Stimulated activated CD8-positive, alpha-beta memory T cell treated with anti-CD3 and anti-CD28 coated beads, Interleukin-15, amount 100 ng/mL, for 1 hour (primary cell): ENCODE data around the gene PYY.
"Not testable (repeated sequence)": the region's sequence is repeated elsewhere in the genome, so short reads cannot be mapped to it uniquely, and the experiment has no call there.

ENCODE experiments used
- DNase-seq: peaks from one replicate; pipeline ENCODE4 v3.0.0-alpha.2; 2020; ENCODE audit warnings: low read depth

The PYY gene

DNA sequence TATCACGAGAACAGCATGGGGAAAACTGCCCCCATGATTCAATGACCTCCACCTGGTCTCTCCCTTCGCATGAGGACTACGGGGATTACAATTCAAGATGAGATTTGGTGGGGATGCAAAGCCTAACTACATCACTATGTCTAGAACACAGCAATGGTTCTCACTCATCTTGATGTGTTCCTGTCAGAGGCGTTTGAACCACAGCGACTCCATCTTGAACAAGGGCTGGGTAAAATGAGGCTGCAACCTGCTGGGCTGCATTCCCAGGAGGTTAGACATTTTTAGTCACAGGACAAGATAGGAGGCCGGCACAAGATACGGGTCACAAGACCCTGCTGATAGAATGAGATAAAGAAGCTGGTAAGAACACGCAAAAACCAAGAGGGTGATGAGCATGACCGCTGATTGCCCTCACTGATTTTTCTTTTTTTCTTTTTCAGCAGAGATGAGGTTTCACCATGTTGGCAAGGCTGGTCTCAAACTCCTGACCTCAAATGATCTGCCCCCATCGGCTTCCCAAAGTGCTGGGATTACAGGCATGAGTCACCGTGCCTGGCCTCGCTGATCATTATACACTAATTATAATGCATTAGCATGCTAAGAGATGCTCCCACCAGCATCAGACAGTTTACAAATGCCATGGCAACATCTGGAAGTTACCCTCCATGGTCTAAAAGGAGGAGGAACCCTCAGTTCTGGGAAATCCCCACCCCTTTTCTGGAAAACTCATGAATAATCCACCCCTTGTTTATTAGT lies 8.5 kb downstream of the PYY start:
- DNase-seq, result no peak

DNA sequence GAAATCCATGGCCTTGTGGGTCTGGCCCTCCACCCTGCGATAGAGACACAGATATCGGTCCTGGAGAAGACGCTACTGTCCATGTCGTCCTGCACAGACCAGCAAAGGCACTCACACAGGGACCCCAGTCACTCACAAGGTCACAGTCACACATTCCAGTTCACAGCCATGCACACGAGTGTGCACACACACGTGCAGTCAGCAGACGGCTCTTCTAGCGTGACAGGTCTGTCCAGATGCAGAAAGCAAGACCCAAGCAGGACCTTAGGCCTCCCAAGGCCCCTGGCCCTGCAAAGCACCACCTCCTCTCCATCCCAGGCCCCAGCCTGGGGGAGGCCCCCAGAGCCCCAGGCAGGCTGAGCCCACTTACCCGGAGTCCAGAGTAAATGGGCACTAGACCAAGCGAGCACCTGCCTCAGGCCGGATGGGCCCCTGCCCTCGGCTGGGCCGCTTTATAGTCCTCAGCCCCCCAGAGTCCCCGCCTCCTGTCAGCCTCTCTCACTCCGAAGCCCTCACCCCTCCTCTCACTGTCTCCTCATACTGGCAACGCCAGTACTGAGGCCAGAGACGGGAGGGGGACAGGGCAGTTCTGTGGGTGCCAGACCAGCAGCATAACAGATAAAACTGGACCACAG lies 11.6 kb downstream of the PYY start, which contains the start of gene PPY:
TSS of gene PPY (minus strand) at position 426 of the 635 bp plus-strand sequence. CDS start 822 bp downstream, outside the sequence.
- DNase-seq, result no peak

DNA sequence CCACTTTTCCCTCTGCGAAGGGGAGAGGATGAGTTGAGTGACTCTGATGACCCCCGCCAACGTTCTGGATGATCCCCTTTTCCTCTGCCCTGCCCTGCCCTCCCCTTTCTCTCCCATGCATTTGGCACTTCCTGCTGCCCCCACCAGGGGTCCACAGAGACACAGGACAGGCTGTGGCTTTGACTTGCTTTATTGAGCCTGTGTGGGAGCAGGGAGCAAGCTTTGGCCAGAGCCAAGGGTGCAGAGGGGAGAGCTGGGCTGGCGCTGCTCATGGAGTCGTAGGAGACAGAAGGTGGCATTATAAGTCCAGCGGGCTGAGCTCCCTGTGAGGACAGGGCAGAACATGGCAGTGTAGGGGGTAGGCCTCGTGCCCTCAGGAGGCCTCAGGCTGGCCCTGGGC lies 13.1 kb downstream of the PYY start:
- DNase-seq, result no peak

DNA sequence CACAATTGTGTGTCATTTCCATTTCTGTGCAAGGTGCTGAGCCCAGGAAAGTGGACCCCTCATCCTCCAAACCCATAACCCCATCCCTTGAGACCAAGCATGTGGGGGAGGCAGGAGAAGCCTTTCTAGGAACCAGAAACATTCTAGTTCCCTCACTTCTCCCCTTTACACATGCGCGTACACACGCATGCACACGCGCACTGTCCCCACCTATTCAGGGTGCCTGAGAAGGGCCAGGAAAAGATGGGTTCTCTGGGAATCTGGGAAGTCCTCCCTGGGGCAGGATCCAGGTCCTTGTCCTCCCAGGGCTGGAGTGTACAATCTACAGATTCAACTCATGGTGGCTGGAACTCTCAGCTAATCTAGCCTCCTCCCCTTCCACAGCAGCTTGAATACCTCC lies 13.9 kb downstream of the PYY start:
- no peak for DNase-seq

DNA sequence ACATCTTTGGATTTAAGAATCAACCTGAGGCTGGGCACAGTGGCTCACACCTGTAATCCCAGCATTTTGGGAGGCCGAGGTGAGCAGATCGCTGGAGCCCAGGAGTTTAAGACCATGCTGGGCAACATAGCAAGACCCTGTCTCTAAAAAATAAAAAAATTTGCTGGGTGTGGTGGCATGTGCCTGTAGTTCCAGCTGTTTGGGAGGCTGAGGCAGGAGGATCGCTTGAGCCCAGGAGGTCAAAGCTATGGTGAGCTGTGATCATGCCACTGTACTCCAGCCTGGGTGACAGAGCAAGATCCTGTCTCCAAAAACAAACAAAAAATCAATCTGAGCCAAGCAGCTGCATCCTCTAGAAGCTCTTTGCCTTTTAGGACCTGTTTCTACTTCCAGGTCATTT lies 14.3 kb downstream of the PYY start:
- DNase-seq, result not testable (repeated sequence)

DNA sequence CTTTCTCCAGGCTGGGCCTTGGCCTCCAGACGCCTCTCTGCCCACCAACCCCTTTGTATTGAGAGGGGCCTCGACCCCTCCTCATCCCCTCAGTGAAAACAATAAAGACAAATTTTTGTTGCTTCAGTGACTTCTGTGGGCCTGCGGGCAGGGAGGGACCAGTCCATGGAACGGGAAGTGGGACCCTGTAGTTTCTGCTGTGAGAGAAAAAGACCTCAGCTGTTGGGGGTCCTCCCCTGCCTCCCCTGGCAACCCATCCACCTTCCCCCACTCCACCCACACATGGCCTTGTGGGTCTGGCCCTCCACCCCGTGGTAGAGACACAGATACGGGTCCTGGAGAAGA lies 14.9 kb downstream of the PYY start:
- DNase-seq, result no peak

DNA sequence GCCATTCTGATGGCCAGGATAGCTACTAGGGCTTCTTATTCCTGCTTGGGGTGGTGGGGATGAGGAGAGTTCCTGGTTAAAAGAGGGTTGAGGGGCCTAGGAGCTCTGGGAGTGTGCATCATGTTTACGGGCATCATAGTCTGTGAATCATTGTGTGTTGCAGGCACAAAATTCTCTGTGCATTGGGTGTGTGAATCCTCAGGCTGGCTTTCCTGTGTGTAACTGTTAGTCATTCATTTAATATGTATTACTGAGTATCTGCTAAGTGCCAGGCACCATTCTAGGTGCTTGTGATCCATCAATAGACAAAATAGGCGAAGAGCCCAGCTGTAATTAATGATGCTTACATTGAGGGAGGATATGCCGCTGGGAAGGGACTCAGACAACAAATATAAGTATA lies 17.3 kb downstream of the PYY start:
- DNase-seq, result no peak

DNA sequence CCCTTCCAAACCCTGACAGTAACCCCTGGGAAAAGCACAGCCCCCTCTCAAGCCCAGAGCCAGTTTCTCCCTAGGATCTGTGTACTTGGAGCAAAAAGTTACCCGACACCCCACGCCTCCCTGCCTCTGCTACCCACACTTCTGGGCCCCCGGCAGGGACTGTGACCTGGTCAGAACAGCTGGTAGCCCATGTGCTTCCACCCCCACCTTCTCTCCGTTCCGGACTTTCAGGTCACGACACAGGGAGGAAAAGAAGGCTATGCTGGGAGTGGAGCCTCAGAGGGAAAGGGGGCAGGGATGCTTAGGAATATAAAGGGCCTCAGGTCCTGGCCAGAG lies 17.8 kb downstream of the PYY start:
- DNase-seq, result no peak

DNA sequence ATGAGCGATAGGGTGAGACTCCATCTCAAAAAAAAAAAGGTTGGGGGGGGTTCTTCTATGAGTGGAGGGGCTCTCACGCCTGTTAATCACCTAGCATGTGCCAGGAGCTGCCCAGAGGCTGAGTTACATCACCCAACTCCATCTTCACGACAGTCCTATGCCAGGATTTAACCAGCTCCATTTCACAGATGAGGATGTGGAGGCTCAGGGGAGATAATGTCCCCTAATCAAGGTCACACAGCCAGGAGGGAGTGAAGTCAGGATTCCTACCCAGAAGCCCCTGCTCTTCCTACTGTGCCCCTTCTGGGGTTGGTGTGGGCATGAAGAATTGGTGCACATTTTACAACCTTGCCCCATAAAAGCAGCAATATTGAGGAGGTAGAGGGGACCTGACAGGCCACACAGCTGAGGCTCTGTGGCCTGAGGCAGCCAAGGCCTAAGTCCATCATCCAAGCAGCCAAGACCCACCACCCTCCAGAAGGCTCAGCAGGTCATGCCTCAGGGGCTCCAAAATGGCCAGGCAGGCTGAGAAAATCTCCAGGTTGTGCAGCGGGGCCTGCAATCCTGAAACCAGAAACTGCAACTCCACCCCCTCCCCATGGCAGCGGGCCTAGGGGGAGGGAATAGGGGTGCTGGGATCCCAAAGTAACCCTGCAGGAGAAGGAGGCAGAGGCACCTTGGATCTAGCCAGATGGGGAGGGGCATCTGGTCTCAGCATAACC lies 18.4 kb downstream of the PYY start:
- no peak for DNase-seq

DNA sequence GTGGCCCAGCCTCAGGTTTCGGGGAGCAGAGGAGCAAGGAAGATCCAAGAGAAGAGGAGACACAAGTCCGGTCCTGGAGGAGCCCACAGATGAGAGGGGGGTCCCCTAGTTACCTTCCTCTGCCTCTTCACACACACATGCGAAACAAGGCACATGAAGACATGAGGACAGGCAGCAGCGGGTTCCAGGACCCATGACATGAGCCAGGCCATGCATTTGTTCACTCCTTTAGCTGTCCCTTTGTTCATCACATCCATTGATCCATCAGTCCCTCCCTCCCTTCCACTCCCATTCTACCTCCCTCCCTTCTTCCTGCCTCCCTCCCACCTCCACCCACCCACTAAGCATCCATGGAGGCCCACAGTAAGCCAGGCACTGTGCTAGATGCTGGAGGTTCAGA lies 20.8 kb downstream of the PYY start:
- no peak for DNase-seq

DNA sequence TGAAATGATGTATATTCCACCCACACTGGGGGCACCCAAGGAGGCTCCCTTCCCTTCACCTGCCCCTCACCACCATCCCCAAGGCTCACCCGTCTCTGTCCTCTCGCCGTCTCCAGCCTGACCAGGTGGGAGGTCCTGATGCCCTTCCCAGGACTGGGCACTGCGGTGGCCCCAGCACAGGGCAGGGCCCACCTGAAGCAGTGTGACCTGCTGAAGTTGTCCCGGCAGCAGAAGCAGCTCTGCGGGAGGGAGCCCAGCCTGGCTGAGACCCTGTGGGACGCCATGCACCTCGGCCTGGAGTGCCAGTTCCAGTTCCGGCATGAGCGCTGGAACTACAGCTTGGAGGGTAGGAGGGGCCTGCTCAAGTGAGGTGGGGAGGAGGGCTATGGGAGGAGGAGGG lies 21.4 kb downstream of the PYY start:
- no peak for DNase-seq

DNA sequence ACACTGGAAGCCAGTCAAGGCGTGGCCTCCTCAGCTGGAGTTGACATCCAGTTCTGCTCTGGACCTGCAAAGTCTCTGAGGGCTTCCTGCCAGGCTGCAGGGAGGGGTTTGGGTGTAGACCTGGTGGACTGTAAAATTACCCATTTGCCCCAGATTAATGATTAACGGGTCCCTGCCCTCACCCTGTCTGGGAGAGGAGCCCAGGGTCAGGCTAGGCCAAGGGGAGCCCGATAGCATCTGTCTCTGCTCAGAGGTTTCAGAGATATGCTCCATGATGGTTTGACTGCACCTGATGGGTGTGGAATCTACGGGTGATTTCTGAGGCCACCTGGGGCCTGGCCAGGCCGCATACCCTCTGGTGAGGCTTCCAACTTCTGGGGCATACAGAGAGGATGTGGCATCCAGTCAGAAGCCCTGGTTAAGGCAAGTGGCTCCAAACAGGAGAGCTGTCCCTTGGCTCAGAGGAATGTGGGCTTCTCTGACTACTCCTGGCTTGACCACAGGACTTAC lies 22.6 kb downstream of the PYY start:
- no peak for DNase-seq

DNA sequence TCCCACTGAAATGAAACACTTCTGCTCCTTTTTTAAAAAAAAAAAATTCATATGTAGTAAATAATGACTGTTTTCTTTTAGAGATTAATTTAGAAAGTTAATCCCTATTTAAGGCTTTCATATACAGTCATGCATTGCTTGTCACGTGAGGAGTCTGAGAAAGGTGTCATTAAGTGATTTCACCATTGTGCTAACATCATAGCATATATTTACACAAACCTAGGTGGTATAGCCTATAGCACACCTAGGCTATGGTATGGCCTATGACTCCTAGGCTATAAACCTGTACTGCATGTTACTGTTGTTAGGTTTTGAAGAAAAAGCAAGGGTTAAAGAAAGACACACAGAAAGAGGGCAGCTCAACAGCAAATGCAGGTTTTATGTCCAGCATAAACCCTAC lies 25.1 kb downstream of the PYY start:
- no peak for DNase-seq

DNA sequence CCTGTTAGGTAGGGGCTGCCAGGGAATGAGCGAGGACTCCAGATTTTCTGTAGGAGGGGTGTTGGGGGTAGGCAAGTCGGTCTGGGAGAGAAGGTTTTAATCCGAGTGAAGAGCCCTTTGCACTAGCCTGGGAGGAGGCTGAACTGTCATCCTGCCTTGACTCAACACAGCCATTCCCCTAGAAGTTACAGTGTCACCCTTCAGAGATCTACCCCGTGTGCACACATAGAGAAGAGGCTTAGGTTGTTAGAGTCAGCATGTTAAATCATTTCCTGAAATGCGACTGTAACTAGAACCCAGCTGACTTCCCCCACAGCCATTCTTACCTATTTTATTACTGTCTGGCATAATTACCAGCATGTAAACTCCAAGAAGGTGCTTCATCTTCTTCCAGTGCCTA lies 25.8 kb downstream of the PYY start:
- not testable (repeated sequence) for DNase-seq

DNA sequence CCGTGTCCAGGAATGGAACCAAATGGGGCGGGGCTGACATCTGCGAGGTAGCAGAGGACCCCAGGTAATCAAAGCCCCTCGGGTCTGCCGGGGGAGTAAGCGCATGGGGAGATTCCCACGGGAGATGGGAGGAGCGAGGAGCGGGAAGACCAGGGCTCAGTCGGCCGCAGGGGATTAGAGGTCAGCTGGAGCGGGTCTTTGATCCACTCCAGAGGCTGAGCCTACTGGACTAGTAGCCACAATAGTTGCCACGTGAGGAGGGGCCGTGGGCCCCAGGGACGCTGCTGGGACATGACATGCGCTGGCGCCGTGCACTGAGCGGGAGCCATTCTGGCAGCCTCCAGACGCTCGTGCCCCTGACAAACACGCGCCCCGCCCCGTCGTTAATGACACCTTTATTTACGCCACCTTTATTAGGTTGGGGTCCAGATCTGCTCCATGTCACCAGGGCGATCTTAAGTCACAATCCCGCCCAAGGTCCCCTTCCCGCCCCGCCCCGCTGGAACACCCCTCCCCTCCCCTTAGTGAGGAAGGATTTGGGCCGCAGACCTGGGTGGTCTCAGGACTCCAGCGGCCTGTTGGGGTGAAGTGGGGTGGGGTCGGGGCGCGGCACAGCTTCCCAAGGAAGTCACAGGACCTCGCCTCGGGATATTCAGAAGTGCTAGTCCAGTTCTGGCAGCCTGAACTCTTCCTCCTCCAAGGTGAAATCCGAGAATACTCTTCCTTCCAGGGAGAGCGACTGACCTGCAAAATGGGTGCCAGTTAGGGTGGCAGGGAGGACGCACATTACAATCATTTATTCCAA lies 26.5 kb downstream of the PYY start:
- DNase-seq, result no peak

DNA sequence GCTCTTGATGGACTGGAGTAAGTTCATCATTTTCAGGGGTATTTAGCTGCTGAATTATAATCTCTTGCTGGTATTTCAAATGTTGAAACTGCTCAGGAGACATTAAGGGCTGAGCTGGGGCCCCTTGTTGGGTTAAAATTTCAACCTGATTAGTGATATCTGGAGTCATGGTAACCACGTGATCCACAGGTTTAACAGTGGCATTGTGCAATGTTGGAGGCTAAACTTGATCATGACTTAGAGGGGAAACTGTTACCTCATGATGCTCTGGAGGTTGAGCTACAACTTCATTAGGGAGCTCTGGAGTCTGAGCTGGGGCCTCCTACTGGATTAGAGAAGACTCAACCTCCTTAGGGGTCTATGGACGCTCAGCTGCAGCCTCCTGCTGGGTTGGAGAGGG lies 29.2 kb downstream of the PYY start:
- no peak for DNase-seq

DNA sequence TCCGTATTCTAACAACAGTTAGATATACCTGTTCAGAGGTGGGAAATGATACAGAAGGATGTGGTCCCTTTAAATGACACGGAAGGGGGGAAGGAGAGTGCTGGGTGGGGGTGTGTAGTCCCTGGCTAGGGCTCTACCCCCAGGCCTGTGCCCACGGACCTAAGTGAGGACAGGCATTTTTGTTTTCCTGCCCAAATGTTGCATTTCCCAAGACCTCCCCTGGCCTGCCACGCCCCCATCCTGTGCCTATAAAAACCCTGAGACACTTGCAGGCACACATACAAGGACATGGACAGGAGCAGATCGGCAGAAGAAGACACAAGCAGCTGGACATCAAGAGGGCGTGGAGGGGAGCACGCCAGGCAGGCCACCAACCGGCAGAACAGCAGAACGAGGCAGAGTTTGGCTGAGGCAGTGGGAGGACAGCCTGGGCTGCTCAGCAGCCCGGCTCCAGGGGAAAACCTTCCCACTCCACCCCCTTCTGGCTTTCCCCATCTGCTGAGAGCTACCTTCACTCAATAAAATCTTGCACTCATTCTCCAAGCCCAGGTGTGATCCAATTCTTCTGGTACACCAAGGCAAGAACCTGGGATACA lies 33.1 kb downstream of the PYY start:
- no peak for DNase-seq

DNA sequence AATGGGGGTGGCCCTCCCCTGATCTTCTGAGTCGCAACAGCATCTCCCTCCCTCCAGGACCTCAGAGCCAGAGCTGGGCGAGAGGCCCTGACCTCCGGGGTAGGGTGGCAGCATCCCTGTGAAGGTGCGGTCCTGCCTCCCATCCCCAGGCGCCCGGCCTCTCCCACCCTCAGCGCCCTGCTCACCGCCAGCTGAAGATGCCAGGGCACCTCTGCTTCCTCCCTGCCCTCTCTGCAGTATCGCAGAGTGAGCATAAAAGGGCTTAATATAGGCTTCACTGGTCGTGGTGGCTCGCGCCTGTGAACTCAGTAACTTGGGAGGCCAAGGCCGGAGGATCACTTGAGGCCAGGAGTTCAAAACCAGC lies 35.7 kb downstream of the PYY start:
- DNase-seq, result no peak

DNA sequence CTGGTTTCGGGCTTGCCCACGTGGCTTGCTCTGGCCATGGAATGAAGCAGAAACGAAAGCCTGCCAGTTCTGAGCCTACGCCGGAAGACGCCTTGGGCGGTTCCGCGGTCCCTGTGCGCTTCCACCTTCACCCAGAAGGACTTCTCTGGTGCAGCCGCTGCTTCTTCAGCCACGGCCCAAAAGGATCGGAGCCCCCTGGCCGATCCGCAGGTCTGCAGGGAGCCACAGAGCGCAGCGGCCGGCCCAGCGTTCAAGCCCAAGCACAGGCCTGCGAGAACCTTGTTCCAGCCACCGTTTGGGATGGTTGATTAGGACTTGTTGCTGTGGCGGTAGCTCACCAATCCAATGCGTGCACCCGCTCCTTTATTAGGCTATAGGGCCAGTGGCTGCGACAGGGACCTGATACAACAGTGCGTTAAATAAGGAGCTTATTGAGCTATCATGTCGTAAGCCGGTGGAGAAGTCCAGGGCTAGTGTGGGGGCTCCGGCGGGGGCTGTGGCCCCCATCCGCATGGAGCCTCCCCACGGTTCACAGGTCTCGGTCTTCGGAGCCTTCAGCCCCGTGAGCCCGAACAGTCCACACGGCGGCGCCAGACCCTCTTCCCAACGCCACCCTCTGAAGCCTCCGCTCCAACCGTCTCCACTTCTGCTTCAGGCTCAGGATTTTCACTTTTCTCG lies 36.3 kb downstream of the PYY start:
- DNase-seq, result no peak

DNA sequence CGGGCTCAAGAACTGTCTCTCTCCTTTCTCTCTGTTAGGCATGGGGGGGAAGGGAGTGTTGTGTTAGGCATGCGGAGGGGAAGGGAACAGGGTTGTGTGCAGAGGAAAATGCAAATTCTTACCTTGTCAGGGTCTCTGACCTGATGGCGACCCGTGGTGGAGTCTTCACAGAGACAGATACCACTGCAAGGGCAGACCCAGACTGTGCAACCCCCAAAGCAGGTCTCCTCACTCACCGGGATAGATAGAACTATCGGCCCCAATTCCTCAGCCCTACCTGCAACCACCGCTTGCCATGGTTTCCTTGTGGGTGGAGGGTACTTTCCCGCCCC lies 36.8 kb downstream of the PYY start:
- no peak for DNase-seq

DNA sequence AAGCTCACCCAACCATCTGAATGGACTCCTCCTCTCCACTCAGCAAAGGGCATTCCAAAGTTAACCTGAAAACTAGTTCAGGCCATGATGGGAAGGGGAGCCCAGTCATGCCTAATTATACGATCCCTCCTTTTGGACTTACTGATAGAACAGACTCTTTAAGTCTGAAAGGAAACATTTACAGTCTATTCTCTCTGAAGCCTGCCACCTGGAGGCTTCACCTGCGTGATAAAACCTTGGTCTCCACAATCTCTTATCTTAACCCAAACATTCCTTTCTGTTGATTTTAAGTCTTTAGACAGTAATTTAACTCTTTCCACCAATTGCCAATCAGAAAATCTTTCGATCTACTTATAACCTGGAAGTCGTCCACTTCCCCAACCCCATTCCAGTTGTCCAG lies 37.4 kb downstream of the PYY start:
- no peak for DNase-seq

DNA sequence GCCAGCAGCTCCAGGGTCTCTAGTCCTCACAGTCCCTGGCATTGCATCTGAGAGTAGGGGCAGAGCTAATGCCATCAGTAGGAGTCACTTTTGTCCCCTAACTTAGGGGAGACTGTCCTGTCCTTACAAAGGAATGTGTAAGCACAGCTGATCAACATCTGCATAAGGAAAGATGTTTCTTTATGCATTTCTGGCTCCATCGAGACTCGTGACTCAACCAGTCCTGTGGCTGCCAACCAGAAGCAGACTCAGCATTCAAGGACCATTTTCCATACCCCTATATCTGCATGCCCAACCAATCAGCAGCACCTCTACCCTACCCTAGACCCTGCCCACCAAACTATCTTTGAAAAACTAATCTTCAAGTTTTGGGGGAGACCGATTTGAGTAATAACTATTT lies 38.2 kb downstream of the PYY start:
- no peak for DNase-seq
